NCI-H2196 treated with DMSO at 0.1 percent for 48 hours (cell line): ENCODE measurements around the gene ZSCAN5A.
"Not testable (repeated sequence)": the region's sequence is repeated elsewhere in the genome, so short reads cannot be mapped to it uniquely, and the experiment has no call there.

Experiments used
- DNase-seq: peaks from one replicate; lab custom pipeline; 2025; ENCODE audit not compliant: unreplicated experiment; lab: John Stamatoyannopoulos, UW

The ZSCAN5A gene, protein sequence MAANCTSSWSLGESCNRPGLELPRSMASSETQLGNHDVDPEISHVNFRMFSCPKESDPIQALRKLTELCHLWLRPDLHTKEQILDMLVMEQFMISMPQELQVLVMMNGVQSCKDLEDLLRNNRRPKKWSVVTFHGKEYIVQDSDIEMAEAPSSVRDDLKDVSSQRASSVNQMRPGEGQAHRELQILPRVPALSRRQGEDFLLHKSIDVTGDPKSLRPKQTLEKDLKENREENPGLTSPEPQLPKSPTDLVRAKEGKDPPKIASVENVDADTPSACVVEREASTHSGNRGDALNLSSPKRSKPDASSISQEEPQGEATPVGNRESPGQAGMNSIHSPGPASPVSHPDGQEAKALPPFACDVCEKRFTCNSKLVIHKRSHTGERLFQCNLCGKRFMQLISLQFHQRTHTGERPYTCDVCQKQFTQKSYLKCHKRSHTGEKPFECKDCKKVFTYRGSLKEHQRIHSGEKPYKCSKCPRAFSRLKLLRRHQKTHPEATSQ

DNA sequence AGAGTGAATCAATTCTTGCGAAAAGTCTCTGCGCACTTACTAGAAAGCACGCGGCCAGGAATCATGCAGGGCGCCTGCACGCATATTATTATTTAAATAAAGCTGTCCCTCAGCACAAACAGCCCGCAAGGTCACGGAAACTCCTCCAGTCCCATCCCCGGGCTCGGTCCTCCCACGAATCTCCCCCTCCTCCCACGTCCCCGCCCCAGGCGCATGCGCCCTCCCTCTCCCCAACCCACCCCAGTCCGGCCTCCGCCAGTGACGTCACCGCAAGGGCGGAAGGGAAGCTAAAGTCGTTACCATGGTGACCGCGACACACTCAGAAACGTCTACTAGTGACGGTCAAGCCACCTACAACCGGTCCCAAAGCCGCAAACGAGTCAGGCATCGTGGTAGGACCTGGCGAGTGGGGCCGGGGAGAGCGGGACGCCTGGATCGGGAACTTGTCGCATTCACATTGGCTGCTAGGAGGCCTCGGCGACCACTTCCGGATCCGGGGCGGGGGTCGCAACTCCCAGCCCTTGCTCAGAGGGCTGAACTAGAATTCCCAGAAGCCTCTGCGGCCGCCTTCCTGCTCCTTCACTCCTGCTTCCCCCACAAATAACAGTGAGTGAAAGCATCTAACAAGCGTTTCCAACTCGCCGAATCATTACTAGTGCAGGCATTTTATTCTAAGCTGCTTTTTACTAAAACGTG lies at the start of gene ZSCAN5A:
Gene ZSCAN5A (minus strand): TSS at position 459 of the 696 bp plus-strand sequence. CDS start 89,793 bp downstream, outside the sequence.
- DNase-seq: peak; percentile 93

GRCh38 chr19:56360841-56361240 lies 46.2 kb upstream of the ZSCAN5A start:
- DNase-seq: no peak

- no peak for DNase-seq
These were observed 42.3 kb upstream of the ZSCAN5A start for GRCh38 chr19:56356944-56357343.

DNA sequence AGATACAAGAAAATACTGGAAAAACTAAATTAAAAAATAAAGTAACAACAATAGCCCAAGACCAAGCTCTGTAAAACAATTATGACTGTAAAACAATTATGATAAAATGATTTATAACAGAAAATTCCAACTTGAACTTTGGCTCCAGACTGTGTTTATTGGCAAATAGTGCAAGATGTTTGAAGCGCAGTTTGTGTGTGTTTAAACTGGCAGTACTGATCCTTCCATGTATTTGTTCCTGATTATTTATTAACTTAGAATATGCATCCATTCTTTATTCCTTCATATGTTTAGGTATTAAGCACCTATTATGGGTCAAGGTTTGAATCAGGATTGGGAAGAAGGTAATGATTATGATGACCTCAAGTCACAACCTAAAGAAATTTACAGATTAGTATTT lies 40.9 kb upstream of the ZSCAN5A start:
- DNase-seq: no peak

DNA sequence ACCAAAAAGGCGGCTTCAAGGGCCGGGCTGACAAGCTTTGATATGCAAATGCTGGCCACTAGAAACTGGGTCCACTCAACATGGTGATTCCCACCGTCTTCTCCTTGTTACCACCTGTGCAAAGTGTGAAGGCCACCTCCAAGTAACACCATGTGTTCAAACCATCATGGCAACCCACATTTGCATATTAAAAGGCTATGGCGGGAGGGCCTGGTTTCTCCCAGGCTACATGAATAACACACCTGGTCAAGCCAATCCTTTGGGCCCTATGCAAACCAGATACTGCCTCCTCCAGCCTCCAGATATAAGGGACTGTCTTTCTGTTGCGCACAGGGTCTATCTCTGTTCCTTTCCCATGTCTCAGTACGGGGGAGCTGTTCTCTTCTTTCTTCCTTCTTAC lies 36.6 kb upstream of the ZSCAN5A start:
- DNase-seq: no peak

DNA sequence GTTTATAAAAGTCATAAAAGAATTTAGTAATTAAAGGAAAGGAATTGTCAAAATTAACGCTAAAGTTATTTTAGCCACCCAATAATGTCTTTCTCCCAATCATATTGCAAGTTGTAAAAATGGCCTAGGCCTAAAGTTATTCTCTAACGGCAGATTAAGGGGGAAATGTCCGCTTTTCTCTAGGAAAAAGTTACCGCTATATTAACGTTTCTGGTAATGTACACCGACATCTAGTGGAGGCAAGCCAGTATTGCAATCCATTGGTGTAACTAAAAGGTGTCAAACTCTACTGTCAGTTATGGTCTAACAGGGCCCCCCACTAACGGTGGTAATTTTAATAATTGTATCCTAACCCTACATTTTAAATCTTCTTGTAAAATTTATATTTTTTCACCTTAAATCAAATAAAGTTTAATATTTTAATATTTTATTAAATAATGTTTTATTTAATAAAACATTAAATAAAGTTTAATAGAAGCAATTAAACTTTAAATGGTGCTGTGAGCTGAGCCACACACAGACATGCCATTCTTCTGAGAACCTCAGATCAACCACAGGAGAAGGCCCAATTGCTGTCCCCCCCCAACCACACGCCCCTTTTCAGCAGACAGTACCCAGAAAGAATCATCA lies 35.9 kb upstream of the ZSCAN5A start:
- peak; percentile 5 for DNase-seq

DNA sequence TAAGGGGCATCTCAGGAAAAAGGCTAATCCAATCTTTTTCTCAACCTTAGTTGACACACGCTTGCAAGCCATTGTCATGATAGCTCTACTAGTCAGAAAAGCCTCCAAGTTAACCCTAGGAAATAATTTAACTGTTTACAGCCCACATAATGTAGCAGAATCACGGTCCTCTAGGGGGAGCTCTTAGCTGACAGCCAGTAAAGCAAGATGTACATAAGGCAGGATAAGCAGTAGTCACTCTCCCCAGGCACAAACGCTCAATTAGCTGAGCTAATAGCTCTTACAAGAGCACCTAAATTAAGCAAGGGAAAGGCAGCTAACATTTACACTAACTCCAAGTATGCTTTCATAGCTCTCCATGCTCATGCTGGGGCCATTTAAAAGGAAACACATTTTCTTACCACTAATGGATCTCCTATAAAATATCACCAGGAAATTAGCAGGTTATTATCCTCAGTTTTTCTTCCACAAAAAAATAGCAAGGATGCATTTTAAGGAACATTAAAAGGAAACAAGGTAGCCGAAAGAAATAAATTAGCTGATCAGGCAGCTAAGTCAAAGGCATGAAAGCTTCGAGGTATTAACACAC lies 33.7 kb upstream of the ZSCAN5A start:
- DNase-seq: no peak

GRCh38 chr19:56347163-56347778 lies 32.6 kb upstream of the ZSCAN5A start:
- no peak for DNase-seq

DNA sequence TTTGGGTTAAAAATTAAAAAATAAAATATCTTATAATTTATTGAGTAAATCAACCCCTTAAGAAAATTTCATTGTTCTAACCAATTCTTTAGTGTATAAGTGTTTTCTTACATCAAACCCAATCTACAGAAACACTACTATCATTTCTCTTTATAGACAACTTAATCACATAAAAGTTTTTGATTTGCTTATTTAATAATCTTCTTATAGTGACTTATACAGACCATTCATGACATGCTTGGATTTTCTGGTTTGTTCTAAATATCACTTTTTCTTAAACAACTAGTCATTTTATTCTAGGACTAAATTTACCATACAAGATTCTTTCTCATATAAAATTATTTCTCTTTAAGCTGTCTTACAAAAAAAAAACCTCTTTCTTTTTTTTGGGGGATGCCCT lies 27.3 kb upstream of the ZSCAN5A start:
- DNase-seq: no peak

DNA sequence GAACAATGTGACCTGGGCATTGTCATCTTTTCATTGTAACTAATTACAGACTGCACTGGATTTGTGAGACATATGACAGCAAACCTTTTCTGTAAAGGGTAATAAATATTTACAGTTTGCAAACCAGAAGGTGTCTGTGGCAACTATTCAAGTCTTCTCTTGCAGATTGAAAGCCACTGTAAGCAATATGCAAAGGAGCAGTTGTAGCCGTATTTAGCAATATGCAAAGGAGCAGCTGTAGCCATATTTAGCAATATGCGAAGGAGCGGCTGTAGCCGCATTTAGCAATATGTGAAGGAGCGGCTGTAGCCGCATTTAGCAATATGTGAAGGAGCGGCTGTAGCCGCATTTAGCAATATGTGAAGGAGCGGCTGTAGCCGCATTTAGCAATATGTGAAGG lies 24.4 kb upstream of the ZSCAN5A start:
- not testable (repeated sequence) for DNase-seq

- DNase-seq: not testable (repeated sequence)
These were observed 22.4 kb upstream of the ZSCAN5A start for GRCh38 chr19:56337077-56337476.

- DNase-seq: not testable (repeated sequence)
These were observed 20.7 kb upstream of the ZSCAN5A start for GRCh38 chr19:56335371-56335770.

DNA sequence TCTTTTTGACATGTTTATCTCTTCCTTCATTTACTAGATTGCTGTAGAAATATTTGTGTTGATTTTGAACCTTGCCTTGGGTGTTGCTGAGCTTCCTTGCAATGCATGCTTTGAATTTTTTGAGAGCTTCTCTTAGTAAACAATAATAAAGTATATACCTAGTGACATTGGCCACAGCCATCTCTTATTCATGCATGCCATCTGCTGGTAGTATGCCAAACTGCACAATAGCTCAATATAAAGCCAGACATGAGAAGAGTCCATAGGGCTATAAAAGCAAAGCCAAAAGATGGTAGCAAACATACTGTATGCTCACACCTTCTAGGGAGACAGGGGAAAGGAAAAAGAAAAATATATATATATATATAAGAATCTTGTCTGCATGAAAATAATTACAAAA lies 18.9 kb upstream of the ZSCAN5A start:
- DNase-seq: peak; percentile 18

GRCh38 chr19:56332695-56333094 lies 18.1 kb upstream of the ZSCAN5A start:
- no peak for DNase-seq

- DNase-seq: no peak
These were observed 9.8 kb upstream of the ZSCAN5A start for GRCh38 chr19:56324436-56324835.

DNA sequence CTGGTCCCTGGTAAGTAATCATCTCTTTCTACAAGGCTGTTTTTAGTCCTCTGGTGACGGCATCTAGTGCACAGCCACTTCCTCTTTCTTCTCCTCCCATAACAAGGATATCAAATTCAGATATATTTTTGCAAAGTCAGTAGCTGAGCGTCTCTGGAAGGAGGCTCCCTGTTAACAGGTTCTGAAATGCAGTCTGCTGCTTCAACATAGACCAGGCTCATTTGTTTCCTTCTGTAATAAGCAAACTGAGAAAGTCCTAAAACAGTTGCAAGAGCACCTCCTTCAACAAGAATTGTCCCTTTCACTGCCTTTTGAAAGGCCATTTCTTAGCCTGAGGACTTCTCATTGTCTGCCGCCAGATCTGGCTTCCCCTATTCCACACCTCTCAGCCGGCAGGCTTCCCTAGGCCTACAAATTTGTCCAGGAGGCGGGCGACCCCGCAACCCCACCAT lies 7.4 kb upstream of the ZSCAN5A start:
- no peak for DNase-seq

- DNase-seq: no peak
These were observed 6.8 kb upstream of the ZSCAN5A start for GRCh38 chr19:56321254-56321988.

DNA sequence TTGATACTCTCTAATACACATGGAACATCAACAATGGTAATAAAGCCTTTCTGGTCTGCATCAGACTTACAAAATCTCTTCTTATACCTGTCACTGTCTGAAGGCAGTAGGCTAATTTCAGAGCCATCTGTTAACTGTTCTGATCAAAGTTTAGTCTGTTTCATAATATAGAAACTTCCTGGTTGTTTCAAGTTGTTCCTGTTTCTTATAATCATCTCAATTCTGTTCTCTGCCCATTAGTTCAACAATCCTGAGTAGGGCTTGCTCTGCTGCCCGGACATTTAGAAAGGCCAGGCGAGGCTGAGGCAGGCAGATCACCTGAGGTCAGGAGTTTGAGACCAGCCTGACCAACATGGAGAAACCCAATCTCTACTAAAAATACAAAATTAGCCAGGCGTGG lies 5.4 kb upstream of the ZSCAN5A start:
- no peak for DNase-seq

- DNase-seq: no peak
These were observed 3.1 kb upstream of the ZSCAN5A start for GRCh38 chr19:56317749-56318148.

- no peak for DNase-seq
These were observed 2.1 kb upstream of the ZSCAN5A start for GRCh38 chr19:56316728-56317127.
